Esophagus squamous epithelium (tissue), 4 donors: ENCODE measurements around the gene MPP3.

Source experiments
- POLR2A ChIP-seq, 4 donors: fragments of 450-650 bp; IDR thresholded peaks; one replicate each; pipeline ENCODE4 v1.6.1; 2017; ENCODE audit warnings: antibody characterized with exemption in 4 of 4, mild to moderate bottlenecking in 4 of 4, moderate library complexity in 3 of 4
- TF ChIP-seq, protein P1 (sequence below), 6 experiments: fragments of 450-650 bp in 4 of 6; fragments of 200-600 bp in 2 of 6; sonication (generic) in 2 of 6; IDR thresholded peaks; one replicate each; pipeline ENCODE4 v1.5.1; 2016 to 2019; ENCODE audit warnings: antibody characterized with exemption in 6 of 6, mild to moderate bottlenecking in 4 of 6, moderate library complexity in 4 of 6

DNA sequence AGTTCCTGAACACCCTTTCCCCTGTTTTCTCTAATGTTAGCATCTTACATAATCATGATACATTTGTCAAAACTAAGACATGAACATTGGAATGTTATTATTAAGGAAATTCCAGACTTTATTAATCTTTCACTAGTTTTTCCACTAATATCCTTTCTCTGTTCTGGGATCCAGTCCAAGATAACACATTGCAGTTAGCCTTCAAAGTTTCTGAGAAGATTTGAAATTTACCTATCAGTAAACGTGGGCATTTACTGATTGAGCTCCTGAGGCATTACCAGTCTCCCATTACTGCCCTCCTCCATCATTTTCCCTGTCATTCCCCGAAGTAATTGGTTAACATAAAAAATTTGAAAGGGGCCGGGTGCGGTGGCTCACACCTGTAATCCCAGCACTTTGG, 8.3 kb upstream of the MPP3 start:
- TF ChIP-seq POLR2A (IDR thresholded peaks at IDR 0.05), result no peak
- TF ChIP-seq, protein P1, sequence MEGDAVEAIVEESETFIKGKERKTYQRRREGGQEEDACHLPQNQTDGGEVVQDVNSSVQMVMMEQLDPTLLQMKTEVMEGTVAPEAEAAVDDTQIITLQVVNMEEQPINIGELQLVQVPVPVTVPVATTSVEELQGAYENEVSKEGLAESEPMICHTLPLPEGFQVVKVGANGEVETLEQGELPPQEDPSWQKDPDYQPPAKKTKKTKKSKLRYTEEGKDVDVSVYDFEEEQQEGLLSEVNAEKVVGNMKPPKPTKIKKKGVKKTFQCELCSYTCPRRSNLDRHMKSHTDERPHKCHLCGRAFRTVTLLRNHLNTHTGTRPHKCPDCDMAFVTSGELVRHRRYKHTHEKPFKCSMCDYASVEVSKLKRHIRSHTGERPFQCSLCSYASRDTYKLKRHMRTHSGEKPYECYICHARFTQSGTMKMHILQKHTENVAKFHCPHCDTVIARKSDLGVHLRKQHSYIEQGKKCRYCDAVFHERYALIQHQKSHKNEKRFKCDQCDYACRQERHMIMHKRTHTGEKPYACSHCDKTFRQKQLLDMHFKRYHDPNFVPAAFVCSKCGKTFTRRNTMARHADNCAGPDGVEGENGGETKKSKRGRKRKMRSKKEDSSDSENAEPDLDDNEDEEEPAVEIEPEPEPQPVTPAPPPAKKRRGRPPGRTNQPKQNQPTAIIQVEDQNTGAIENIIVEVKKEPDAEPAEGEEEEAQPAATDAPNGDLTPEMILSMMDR (IDR thresholded peaks at IDR 0.05), result no peak
